Activated naive CD8-positive, alpha-beta T cell treated with anti-CD3 and anti-CD28 coated beads for 36 hours (primary cell): ENCODE results near the gene DNAJC8. TPM values are rescaled to one million over a fixed set of nuclear protein-coding genes. Genes with fewer than 3 reads are reported as not detected.

Source experiments
- DNase-seq: peaks from one replicate; pipeline ENCODE4 v3.0.0; 2021
- H3K27ac Mint-ChIP-seq: one replicate; pipeline ENCODE4 v1.8.0; 2022; ENCODE audit warnings: mild to moderate bottlenecking, moderate library complexity, mixed read lengths
- H3K27me3 Mint-ChIP-seq: one replicate; pipeline ENCODE4 v1.8.0; 2022; ENCODE audit warnings: mild to moderate bottlenecking, mixed read lengths
- H3K36me3 Mint-ChIP-seq: one replicate; pipeline ENCODE4 v1.8.0; 2021; ENCODE audit warnings: mild to moderate bottlenecking, mixed read lengths
- H3K4me1 Mint-ChIP-seq: one replicate; pipeline ENCODE4 v1.8.0; 2021; ENCODE audit warnings: mixed read lengths
- H3K4me3 Mint-ChIP-seq: one replicate; pipeline ENCODE4 v1.8.0; 2022; ENCODE audit warnings: mild to moderate bottlenecking, moderate library complexity, mixed read lengths
- H3K9me3 Mint-ChIP-seq: one replicate; pipeline ENCODE4 v1.8.0; 2022; ENCODE audit warnings: mixed read lengths
- total RNA-seq, 2 experiments: library from RNA; stranded (reverse); gene quantifications; one replicate each; pipeline ENCODE4 v1.2.3, GENCODE V29; 2021

Gene DNAJC8
- total RNA-seq, 2 experiments from 2014 or later, result 109 to 121 TPM

- peaks cover 35% of the 10 kb centered on the region for H3K4me1 Mint-ChIP-seq
- peaks cover 3% of the 10 kb centered on the region for H3K9me3 Mint-ChIP-seq
- H3K36me3 Mint-ChIP-seq, result peaks cover 10% of the 10 kb centered on the region
- peak overlapping the region; percentile 77 for H3K4me3 Mint-ChIP-seq
- H3K27ac Mint-ChIP-seq, result peak overlapping the region; percentile 72
- H3K27me3 Mint-ChIP-seq, result no peaks in the 10 kb centered on the region
- peak; percentile 47 for DNase-seq
Observed at GRCh38 chr1:28259934-28260802, 27.3 kb upstream of the DNAJC8 start.

GRCh38 chr1:28259252-28259933, 26.6 kb upstream of the DNAJC8 start, which contains the start of gene SESN2:
Gene SESN2, plus strand, starts transcription at chr1:28259518. Its CDS starts 330 bp downstream, at chr1:28259848.
- peak within 1 kb of the TSS; percentile 77 for H3K4me3 Mint-ChIP-seq
- H3K27me3 Mint-ChIP-seq, result no peaks in the 10 kb centered on the region
- peaks cover 3% of the 10 kb centered on the region for H3K9me3 Mint-ChIP-seq
- peaks cover 10% of the 10 kb centered on the region for H3K36me3 Mint-ChIP-seq
- peak within 1 kb of the TSS; percentile 97 for H3K27ac Mint-ChIP-seq
- DNase-seq, result peak; percentile 100
- H3K4me1 Mint-ChIP-seq, result peaks cover 35% of the 10 kb centered on the region

DNA sequence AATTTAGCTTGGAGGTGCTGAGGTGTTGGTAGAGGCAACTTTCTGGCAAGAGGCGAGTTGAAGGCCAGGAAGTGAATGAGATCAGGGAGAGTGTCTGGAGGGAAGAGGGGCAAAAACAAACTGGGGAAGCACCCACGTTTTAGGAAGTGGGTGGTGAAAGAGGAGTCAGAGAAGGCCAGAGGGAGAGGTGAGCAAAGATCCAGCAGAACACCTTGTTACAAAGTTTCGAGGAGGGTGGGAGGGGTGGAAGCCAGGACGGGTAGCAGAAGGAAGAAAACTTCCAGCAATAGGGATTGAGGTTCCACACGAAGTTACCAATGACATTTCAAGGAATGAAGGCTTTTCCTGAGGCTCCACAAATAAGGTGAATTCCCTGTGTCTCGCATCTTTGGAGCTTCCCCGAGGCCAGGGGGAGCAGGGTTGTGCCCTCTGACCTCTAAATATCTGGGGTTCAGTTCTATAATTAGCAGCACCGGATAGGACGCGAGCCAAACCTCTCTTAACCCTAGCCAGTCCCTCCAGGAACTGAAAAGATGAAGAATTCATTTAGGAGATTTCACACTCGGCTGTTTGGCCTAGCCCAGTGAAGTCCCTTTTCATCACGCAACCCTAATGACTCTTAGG, 25.9 kb upstream of the DNAJC8 start:
- Mint-ChIP-seq H3K4me1 (peaks cover 35% of the 10 kb centered on the region), H3K9me3 (peaks cover 3% of the 10 kb centered on the region), H3K4me3 (peak overlapping the region; percentile 77), H3K27me3 (no peaks in the 10 kb centered on the region), H3K36me3 (peaks cover 10% of the 10 kb centered on the region), H3K27ac (peak overlapping the region; percentile 97)
- no peak for DNase-seq

DNA sequence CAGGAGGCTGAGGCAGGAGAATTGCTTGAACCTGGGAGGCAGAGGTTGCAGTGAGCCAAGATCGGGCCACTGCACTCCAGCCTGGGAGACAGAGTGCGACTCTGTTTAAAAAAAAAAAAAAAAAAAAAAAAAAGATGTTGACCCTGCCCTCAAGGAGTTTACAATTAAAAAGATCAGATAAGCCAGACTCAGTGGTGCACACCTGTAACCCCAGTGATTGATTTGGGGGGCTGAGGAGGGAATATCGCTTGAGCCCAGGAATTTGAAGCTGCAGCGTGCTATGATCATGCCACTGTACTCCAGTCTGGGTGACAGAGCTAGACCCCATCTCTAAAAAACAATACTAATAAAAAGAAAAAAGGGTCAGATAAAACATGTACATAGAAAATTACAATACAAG, 24.9 kb upstream of the DNAJC8 start:
- no peak for DNase-seq
- H3K36me3 Mint-ChIP-seq, result peaks cover 9% of the 10 kb centered on the region
- H3K27me3 Mint-ChIP-seq, result no peaks in the 10 kb centered on the region
- H3K4me3 Mint-ChIP-seq, result peak overlapping the region; percentile 77
- H3K9me3 Mint-ChIP-seq, result peaks cover 3% of the 10 kb centered on the region
- peaks cover 31% of the 10 kb centered on the region for H3K4me1 Mint-ChIP-seq
- H3K27ac Mint-ChIP-seq, result peak overlapping the region; percentile 34

DNA sequence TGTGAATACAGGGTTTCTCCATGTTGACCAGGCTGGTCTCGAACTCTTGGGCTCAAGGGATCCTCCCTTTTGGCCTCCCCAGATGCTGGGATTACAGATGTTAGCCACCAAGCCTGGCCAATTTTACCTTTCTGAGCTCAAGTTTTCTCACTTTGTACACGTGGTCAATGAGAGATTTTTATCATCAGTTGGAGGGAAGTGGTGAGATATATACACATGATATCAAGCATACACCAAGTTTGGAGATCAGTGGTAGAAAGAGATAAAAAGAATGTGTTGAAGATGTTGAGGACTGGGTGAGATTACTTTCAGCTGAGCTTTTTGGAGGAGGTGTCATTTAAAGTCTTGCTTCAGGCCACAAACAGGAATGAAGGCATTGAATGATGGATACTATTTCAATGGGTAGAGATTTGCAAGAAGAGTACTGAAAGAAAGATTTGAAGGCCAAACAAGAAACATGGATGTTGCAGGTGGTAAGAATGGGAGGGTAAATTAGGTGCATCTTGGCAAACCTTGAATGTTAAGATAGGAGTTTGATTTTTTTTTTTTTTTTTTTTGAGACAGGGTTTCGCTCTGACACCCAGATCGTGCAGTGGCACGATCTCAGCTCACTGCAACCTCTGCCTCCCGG, 23.5 kb upstream of the DNAJC8 start:
- Mint-ChIP-seq H3K27me3 (no peaks in the 10 kb centered on the region), H3K9me3 (peaks cover 3% of the 10 kb centered on the region), H3K36me3 (peaks cover 9% of the 10 kb centered on the region), H3K4me3 (no peak overlapping the region), H3K4me1 (peaks cover 25% of the 10 kb centered on the region), H3K27ac (peak overlapping the region; percentile 31)
- no peak for DNase-seq

DNA sequence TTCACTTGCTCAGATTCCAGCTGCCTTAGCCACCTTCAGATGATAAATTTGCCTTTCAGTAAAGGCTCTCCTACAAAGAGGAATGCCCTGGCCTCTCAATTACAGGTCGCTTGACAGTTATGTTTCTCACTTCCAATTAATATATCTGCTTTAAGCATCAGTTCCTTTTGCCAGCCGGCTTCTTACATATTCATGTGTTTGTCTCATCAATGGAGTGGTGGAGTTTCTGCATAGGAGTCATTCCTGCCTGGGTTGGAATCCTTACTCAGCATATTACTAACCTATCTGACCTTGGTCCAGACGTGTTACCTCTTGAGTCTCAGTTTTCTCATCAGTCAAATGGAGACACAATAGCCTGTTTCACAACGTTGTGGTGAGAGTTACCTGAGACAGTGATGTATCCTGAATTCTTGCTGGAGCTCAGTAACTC, 17.1 kb upstream of the DNAJC8 start:
- H3K27me3 Mint-ChIP-seq, result no peaks in the 10 kb centered on the region
- no peak overlapping the region for H3K4me3 Mint-ChIP-seq
- peak overlapping the region; percentile 100 for H3K27ac Mint-ChIP-seq
- peaks cover 38% of the 10 kb centered on the region for H3K4me1 Mint-ChIP-seq
- H3K36me3 Mint-ChIP-seq, result no peaks in the 10 kb centered on the region
- DNase-seq, result no peak
- H3K9me3 Mint-ChIP-seq, result no peaks in the 10 kb centered on the region

DNA sequence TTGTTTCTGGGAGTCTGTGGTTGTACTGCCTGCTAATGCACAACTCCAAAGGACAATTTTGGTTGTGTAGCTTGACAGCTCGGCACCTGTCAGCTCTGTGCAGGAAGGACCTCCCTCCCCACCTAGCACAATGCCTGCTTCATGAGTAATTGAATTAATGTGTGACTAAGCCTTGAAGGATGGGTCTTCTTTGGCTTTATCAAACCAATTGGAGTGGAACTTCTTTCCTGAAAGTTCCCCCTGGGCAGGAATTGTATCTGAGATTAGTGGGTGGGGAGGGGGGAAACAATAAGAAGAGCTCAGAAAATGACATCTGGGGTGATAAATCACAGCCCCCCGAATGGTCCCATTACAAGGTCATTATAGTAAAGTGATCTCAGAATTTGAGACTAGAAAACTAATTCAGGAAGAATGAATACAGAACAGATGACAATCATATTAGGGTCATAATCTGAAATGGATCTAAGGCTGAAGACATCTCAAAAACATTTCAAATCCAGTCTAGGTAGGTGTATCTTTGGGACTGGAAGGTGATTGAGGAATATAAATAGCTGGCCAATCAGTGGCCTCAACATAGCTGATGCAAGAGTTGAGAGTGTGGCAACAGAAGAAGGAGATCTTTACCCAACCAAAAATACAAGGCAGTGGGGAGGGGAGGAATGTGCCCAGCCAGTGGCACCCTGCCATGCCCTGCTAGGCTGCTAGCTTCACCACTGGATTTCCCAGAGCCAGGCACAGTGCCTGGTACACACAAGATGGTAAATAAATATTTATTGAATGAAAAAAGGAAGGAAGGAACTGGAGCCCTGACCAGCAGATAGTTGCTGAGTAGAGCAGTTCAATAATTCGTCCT, 16.4 kb upstream of the DNAJC8 start:
- H3K4me3 Mint-ChIP-seq, result peak overlapping the region; percentile 66
- peak; percentile 41 for DNase-seq
- no peaks in the 10 kb centered on the region for H3K27me3 Mint-ChIP-seq
- H3K36me3 Mint-ChIP-seq, result no peaks in the 10 kb centered on the region
- peaks cover 44% of the 10 kb centered on the region for H3K4me1 Mint-ChIP-seq
- H3K9me3 Mint-ChIP-seq, result no peaks in the 10 kb centered on the region
- H3K27ac Mint-ChIP-seq, result peak overlapping the region; percentile 100

DNA sequence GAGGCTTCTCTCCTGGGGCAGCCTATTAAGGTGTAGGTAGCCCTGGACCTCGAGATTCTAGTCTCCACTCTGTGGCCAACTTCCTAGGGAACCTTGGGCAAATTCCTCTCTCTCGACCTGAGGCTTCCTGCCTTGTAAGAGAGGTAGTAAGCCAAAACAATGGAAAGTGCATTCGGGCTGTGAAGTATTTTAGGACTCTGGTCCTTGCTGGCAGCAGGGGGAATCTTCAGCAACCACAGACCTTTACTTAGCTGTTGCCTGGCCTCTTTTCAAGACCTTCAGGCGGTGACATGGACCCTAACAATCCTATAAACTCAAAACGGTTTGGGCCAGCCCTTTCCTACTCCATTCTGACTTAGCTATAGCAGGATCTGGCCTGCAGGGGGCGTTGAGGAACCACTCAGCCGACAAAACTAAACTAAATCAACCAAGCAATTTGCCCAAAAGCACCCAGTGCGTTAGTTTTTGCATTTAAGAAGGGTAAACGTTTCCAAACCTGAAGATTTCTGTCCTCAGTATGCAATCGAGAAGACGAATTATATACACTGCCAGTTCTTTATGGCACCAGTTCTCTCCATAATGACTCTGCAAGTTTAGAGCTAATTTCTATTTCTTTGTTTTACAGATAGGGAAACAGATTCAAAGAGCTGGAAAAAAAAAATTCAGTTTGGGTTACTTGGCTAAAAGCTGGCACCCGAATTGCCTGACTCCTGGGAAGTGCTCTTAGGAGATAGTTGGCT, 15.6 kb upstream of the DNAJC8 start:
- Mint-ChIP-seq H3K4me3 (peak overlapping the region; percentile 91), H3K36me3 (peaks cover 2% of the 10 kb centered on the region), H3K9me3 (no peaks in the 10 kb centered on the region), H3K27me3 (no peaks in the 10 kb centered on the region), H3K4me1 (peaks cover 51% of the 10 kb centered on the region), H3K27ac (peak overlapping the region; percentile 100)
- DNase-seq, result peak; percentile 77

GRCh38 chr1:28247612-28248272, 14.9 kb upstream of the DNAJC8 start:
- Mint-ChIP-seq H3K36me3 (peaks cover 2% of the 10 kb centered on the region), H3K27me3 (no peaks in the 10 kb centered on the region), H3K27ac (peak overlapping the region; percentile 100), H3K4me1 (peaks cover 55% of the 10 kb centered on the region), H3K4me3 (peak overlapping the region; percentile 91), H3K9me3 (no peaks in the 10 kb centered on the region)
- no peak for DNase-seq

DNA sequence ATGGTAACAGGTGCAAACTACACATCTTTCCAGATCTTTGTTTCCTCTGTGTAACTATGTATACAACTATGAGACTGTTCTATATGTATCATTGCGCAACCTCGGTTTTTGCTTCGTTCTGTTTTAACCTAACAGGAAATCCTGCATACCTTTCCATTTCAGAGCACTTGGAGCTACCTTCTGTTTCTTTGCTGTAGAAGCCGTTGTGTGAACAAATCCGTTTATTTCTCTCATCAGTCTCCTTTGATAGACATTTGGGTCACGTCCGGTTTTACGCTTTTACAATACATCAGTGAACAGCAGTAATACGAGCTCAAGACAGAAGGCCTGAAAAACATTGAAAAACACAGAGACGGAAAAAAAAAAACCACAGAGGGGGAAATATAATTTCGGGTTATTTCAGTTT, 13.6 kb upstream of the DNAJC8 start:
- peaks cover 56% of the 10 kb centered on the region for H3K4me1 Mint-ChIP-seq
- H3K9me3 Mint-ChIP-seq, result no peaks in the 10 kb centered on the region
- H3K4me3 Mint-ChIP-seq, result peak overlapping the region; percentile 91
- DNase-seq, result no peak
- H3K27ac Mint-ChIP-seq, result peak overlapping the region; percentile 100
- peaks cover 2% of the 10 kb centered on the region for H3K36me3 Mint-ChIP-seq
- no peaks in the 10 kb centered on the region for H3K27me3 Mint-ChIP-seq

DNA sequence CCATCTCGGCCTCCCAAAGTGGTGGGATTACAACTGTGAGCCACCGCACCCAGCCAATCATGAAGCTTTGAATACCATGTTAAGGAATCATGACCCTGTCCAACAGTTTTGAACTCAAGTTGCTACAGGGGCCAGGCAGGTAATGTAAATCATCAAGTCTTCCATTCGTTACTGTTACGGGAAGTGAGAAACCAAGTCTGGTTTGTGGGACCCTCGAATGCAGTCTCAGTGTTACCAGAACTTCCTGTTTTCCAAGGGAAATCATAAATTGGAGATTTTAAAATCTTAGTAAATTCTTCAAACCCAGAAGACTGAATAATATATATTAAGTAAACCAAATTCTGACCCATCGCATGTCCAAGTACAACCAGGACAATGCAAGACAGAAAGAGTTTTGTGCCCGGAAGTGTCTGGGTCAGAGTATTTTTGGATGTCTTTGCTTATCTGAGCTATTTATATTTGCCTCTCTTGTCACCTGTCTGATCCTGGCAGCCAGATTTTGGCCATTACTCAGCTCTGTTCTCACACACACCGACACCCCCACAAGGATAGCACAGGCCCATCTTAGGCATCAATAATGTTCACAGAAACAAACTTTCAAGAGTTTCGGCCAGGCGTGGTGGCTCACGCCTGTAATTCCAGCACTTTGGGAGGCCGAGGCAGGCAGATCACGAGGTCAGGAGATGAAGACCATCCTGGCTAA, 11.9 kb upstream of the DNAJC8 start:
- Mint-ChIP-seq H3K36me3 (peaks cover 2% of the 10 kb centered on the region), H3K4me1 (peaks cover 52% of the 10 kb centered on the region), H3K9me3 (no peaks in the 10 kb centered on the region)

DNA sequence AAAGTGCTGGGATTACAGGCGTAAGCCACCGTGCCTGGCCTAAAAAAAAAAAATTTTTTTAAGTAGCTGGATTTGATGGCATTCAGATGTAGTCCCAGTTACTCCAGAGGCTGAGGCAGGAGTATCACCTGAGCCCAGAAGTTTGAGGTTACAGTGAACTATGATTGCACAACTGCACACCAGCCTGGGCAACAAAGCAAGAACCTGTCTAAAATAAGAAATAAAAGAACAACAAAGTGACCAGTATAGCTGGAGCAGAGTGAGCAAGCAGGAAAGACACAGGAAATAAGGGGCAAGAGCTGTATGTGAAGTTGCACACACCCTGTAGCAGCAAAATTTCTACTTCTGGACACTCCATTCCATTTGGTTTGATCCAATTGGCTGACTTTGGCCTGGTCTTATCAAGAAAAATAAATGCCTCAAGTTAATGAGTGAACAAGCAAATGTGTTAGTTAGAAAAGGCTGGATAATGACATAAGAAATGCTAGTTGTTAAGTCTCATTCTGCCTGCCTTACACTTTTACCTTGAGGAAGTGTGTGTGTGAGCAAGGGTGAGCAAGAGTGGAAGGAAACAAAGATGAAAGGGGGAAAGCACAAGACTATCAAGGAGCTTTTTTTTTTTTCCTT, 11.0 kb upstream of the DNAJC8 start:
- Mint-ChIP-seq H3K9me3 (no peaks in the 10 kb centered on the region), H3K27me3 (no peaks in the 10 kb centered on the region), H3K36me3 (peaks cover 2% of the 10 kb centered on the region), H3K27ac (peak overlapping the region; percentile 88), H3K4me3 (peak overlapping the region; percentile 53), H3K4me1 (peaks cover 45% of the 10 kb centered on the region)
- no peak for DNase-seq

More for the DNA sequence above, 11.9 kb upstream of the DNAJC8 start:
- DNase-seq, result no peak
- peak overlapping the region; percentile 88 for H3K27ac Mint-ChIP-seq
- H3K4me3 Mint-ChIP-seq, result peak overlapping the region; percentile 60
- no peaks in the 10 kb centered on the region for H3K27me3 Mint-ChIP-seq
